GM23338 (cell line): Measurements from ENCODE around the gene MAST2. TPM values are rescaled to one million over a fixed set of nuclear protein-coding genes. Genes with fewer than 3 reads are reported as not detected.

Source experiments
- ATAC-seq: fragments of 200-7000 bp; cut with Tn5 transposase; 3 replicates; pipeline ENCODE4 v1.9.1; 2020
- DNase-seq: peaks from one replicate; pipeline ENCODE4 v3.0.0-alpha.2; 2015; ENCODE audit warnings: low spot score
- H2AFZ ChIP-seq: fragments of 200-600 bp; sonication (generic); 2 replicates; pipeline ENCODE4 v1.8.0; 2016; ENCODE audit warnings: antibody characterized with exemption, mild to moderate bottlenecking, moderate library complexity
- H3F3A ChIP-seq: fragments of 200-600 bp; sonication (generic); replicated peaks from 2 replicates; pipeline ENCODE4 v1.8.0; 2017; ENCODE audit warnings: antibody characterized with exemption, mixed run types, low read depth
- H3K27ac ChIP-seq: fragments of 200-600 bp; sonication (generic); 2 replicates; pipeline ENCODE4 v1.6.1; 2016; ENCODE audit warnings: low read depth
- H3K27me3 ChIP-seq: fragments of 200-600 bp; sonication (generic); 2 replicates; pipeline ENCODE4 v1.8.0; 2016; ENCODE audit warnings: mild to moderate bottlenecking, mixed run types, moderate library complexity; ENCODE audit not compliant: insufficient read depth
- H3K36me3 ChIP-seq: fragments of 200-600 bp; sonication (generic); 2 replicates; pipeline ENCODE4 v1.8.0; 2016; ENCODE audit warnings: mild to moderate bottlenecking; ENCODE audit not compliant: insufficient read depth
- H3K4me1 ChIP-seq: fragments of 200-600 bp; sonication (generic); 2 replicates; pipeline ENCODE4 v1.8.0; 2016; ENCODE audit warnings: mild to moderate bottlenecking, moderate library complexity; ENCODE audit not compliant: insufficient read depth
- H3K4me2 ChIP-seq: fragments of 200-600 bp; sonication (generic); 2 replicates; pipeline ENCODE4 v1.7.1; 2017; ENCODE audit warnings: mixed run types
- H3K4me3 ChIP-seq: fragments of 200-600 bp; sonication (generic); 2 replicates; pipeline ENCODE4 v1.6.1; 2016; ENCODE audit warnings: mixed run types
- H3K79me2 ChIP-seq: fragments of 200-600 bp; sonication (generic); replicated peaks from 2 replicates; pipeline ENCODE4 v1.8.0; 2017; ENCODE audit warnings: mild to moderate bottlenecking; ENCODE audit not compliant: insufficient read depth
- H3K9me2 ChIP-seq: fragments of 200-600 bp; sonication (generic); 2 replicates; pipeline ENCODE4 v1.8.0; 2017; ENCODE audit not compliant: insufficient read depth
- H4K20me1 ChIP-seq: fragments of 200-600 bp; sonication (generic); replicated peaks from 2 replicates; pipeline ENCODE4 v1.8.0; 2017; ENCODE audit warnings: mild to moderate bottlenecking; ENCODE audit not compliant: insufficient read depth
- H3K27ac Mint-ChIP-seq: 2 replicates; pipeline ENCODE4 v1.8.0; 2020; ENCODE audit warnings: inconsistent platforms, mild to moderate bottlenecking, moderate library complexity, mixed read lengths
- H3K27me3 Mint-ChIP-seq: 3 replicates; pipeline ENCODE4 v1.8.0; 2022; ENCODE audit warnings: low read depth, mild to moderate bottlenecking, moderate library complexity, mixed read lengths, inconsistent platforms; ENCODE audit not compliant: insufficient read depth, poor library complexity
- H3K36me3 Mint-ChIP-seq: 3 replicates; pipeline ENCODE4 v1.8.0; 2021; ENCODE audit warnings: low read depth, mild to moderate bottlenecking, inconsistent platforms, moderate library complexity, mixed read lengths
- H3K4me1 Mint-ChIP-seq: 3 replicates; pipeline ENCODE4 v1.8.0; 2020; ENCODE audit warnings: mild to moderate bottlenecking, inconsistent platforms, mixed read lengths
- H3K4me3 Mint-ChIP-seq: 3 replicates; pipeline ENCODE4 v1.8.0; 2021; ENCODE audit warnings: moderate library complexity, mild to moderate bottlenecking, inconsistent platforms, mixed read lengths
- H3K9me3 Mint-ChIP-seq: 3 replicates; pipeline ENCODE4 v1.8.0; 2020; ENCODE audit warnings: moderate library complexity, mild to moderate bottlenecking, inconsistent platforms, mixed read lengths
- CREB1 ChIP-seq: fragments of 250-450 bp; sonication (Bioruptor Pico); IDR thresholded peaks from 2 replicates; pipeline ENCODE4 v1.5.0; 2020; ENCODE audit warnings: low read depth, mild to moderate bottlenecking, moderate library complexity
- EZH2 ChIP-seq: fragments of 200-600 bp; sonication (generic); IDR thresholded peaks from one replicate; pipeline ENCODE4 v1.8.0; 2017; ENCODE audit warnings: antibody characterized with exemption, mild to moderate bottlenecking, low read depth; ENCODE audit not compliant: unreplicated experiment
- EZH2phosphoT487 ChIP-seq: fragments of 200-600 bp; sonication (generic); IDR thresholded peaks from one replicate; pipeline ENCODE4 v1.8.1; 2018; ENCODE audit warnings: antibody characterized with exemption; ENCODE audit not compliant: unreplicated experiment
- JUNB ChIP-seq: IDR thresholded peaks from one replicate; pipeline ENCODE4 v1.6.1; 2016; ENCODE audit warnings: antibody characterized with exemption; ENCODE audit not compliant: unreplicated experiment
- NANOG ChIP-seq: IDR thresholded peaks from 2 replicates; pipeline ENCODE4 v1.6.1; 2016; ENCODE audit warnings: antibody characterized with exemption, borderline replicate concordance
- POLR2AphosphoS5 ChIP-seq: IDR thresholded peaks from 2 replicates; pipeline ENCODE4 v1.6.1; 2016; ENCODE audit warnings: antibody characterized with exemption, low read depth
- STAT1 ChIP-seq: IDR thresholded peaks from one replicate; pipeline ENCODE4 v1.6.1; 2016; ENCODE audit warnings: antibody characterized with exemption; ENCODE audit not compliant: unreplicated experiment
- ZNF114 ChIP-seq: fragments of 250-450 bp; sonication (Bioruptor Pico); IDR thresholded peaks from 2 replicates; pipeline ENCODE4 v1.5.0; 2020; ENCODE audit warnings: mild to moderate bottlenecking, moderate library complexity
- ZNF331 ChIP-seq: fragments of 250-450 bp; sonication (Bioruptor Pico); IDR thresholded peaks from 2 replicates; pipeline ENCODE4 v1.5.0; 2020; ENCODE audit warnings: low read depth, mild to moderate bottlenecking, moderate library complexity
- polyA plus RNA-seq: library from polyadenylated mRNA; unstranded; fragments of >200 nt; fragmentation: Nextera tagmentation; extraction: Ambion mirVana; gene quantifications from 2 replicates; pipeline ENCODE4 v1.2.1, GENCODE V29; 2016
- total RNA-seq: library from RNA; depleted of rRNA; stranded (reverse); fragments of >200 nt; shearing (Covaris generic); gene quantifications from 2 replicates; pipeline ENCODE4 v1.2.3, GENCODE V29; 2014
- TF ChIP-seq, protein P1 (sequence below), 2 experiments: fragments of 200-600 bp in 1 of 2; sonication (generic) in 1 of 2; conservative IDR thresholded peaks; 2 replicates each; pipeline versions ENCODE4 v1.5.1 to v1.6.1; 2016 to 2017; ENCODE audit warnings: antibody characterized with exemption in 2 of 2, low read depth in 2 of 2, mild to moderate bottlenecking in 2 of 2, moderate library complexity in 1 of 2
- TF ChIP-seq, protein P2 (sequence below): IDR thresholded peaks from 2 replicates; pipeline ENCODE4 v1.6.1; 2016; ENCODE audit warnings: antibody characterized with exemption
- TF ChIP-seq, protein P3 (sequence below): IDR thresholded peaks from one replicate; pipeline ENCODE4 v1.6.1; 2018; ENCODE audit warnings: antibody characterized with exemption; ENCODE audit not compliant: unreplicated experiment
- TF ChIP-seq, protein P4 (sequence below): fragments of 250-450 bp; sonication (Bioruptor Pico); IDR thresholded peaks from 2 replicates; pipeline ENCODE4 v1.5.0; 2020; ENCODE audit warnings: mild to moderate bottlenecking, moderate library complexity

The MAST2 gene
- total and polyA plus RNA-seq, 2 experiments from 2014 or later = 11.5 to 57.7 TPM

GRCh38 chr1:46067652-46068051 lies 264.2 kb downstream of the MAST2 start:
- Histone ChIP-seq H2AFZ (no peak overlapping the region), H3K79me2 (no peaks in the 10 kb centered on the region), H3K4me2 (no peak overlapping the region), H3K36me3 (no peaks in the 10 kb centered on the region), H3F3A (no peaks in the 10 kb centered on the region), H3K9me2 (no peaks in the 10 kb centered on the region), H3K27ac (no peak overlapping the region), H4K20me1 (no peaks in the 10 kb centered on the region), H3K4me1 (no peaks in the 10 kb centered on the region), H3K4me3 (no peak overlapping the region), H3K27me3 (no peaks in the 10 kb centered on the region)
- Mint-ChIP-seq H3K9me3 (no peaks in the 10 kb centered on the region), H3K27me3 (no peaks in the 10 kb centered on the region), H3K27ac (no peak overlapping the region), H3K36me3 (no peaks in the 10 kb centered on the region), H3K4me1 (peaks cover 6% of the 10 kb centered on the region; the same call in 2 of the 3 replicates), H3K4me3 (no peak overlapping the region)
- TF ChIP-seq ZNF331 (CRISPR knock-in tag) (no peak), ZNF114 (CRISPR knock-in tag) (no peak), JUNB (no peak), STAT1 (no peak), EZH2phosphoT487 (no peak), POLR2AphosphoS5 (no peak), EZH2 (no peak), NANOG (no peak), CREB1 (CRISPR knock-in tag) (no peak)
- TF ChIP-seq, protein P1, sequence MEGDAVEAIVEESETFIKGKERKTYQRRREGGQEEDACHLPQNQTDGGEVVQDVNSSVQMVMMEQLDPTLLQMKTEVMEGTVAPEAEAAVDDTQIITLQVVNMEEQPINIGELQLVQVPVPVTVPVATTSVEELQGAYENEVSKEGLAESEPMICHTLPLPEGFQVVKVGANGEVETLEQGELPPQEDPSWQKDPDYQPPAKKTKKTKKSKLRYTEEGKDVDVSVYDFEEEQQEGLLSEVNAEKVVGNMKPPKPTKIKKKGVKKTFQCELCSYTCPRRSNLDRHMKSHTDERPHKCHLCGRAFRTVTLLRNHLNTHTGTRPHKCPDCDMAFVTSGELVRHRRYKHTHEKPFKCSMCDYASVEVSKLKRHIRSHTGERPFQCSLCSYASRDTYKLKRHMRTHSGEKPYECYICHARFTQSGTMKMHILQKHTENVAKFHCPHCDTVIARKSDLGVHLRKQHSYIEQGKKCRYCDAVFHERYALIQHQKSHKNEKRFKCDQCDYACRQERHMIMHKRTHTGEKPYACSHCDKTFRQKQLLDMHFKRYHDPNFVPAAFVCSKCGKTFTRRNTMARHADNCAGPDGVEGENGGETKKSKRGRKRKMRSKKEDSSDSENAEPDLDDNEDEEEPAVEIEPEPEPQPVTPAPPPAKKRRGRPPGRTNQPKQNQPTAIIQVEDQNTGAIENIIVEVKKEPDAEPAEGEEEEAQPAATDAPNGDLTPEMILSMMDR (conservative IDR thresholded peaks at IDR 0.05; ENCODE audit: low read depth in 2 of 2) = no peak
- TF ChIP-seq, protein P2, sequence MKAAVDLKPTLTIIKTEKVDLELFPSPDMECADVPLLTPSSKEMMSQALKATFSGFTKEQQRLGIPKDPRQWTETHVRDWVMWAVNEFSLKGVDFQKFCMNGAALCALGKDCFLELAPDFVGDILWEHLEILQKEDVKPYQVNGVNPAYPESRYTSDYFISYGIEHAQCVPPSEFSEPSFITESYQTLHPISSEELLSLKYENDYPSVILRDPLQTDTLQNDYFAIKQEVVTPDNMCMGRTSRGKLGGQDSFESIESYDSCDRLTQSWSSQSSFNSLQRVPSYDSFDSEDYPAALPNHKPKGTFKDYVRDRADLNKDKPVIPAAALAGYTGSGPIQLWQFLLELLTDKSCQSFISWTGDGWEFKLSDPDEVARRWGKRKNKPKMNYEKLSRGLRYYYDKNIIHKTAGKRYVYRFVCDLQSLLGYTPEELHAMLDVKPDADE = no peak
- TF ChIP-seq, protein P3, sequence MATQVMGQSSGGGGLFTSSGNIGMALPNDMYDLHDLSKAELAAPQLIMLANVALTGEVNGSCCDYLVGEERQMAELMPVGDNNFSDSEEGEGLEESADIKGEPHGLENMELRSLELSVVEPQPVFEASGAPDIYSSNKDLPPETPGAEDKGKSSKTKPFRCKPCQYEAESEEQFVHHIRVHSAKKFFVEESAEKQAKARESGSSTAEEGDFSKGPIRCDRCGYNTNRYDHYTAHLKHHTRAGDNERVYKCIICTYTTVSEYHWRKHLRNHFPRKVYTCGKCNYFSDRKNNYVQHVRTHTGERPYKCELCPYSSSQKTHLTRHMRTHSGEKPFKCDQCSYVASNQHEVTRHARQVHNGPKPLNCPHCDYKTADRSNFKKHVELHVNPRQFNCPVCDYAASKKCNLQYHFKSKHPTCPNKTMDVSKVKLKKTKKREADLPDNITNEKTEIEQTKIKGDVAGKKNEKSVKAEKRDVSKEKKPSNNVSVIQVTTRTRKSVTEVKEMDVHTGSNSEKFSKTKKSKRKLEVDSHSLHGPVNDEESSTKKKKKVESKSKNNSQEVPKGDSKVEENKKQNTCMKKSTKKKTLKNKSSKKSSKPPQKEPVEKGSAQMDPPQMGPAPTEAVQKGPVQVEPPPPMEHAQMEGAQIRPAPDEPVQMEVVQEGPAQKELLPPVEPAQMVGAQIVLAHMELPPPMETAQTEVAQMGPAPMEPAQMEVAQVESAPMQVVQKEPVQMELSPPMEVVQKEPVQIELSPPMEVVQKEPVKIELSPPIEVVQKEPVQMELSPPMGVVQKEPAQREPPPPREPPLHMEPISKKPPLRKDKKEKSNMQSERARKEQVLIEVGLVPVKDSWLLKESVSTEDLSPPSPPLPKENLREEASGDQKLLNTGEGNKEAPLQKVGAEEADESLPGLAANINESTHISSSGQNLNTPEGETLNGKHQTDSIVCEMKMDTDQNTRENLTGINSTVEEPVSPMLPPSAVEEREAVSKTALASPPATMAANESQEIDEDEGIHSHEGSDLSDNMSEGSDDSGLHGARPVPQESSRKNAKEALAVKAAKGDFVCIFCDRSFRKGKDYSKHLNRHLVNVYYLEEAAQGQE = no peak
- TF ChIP-seq, protein P4, sequence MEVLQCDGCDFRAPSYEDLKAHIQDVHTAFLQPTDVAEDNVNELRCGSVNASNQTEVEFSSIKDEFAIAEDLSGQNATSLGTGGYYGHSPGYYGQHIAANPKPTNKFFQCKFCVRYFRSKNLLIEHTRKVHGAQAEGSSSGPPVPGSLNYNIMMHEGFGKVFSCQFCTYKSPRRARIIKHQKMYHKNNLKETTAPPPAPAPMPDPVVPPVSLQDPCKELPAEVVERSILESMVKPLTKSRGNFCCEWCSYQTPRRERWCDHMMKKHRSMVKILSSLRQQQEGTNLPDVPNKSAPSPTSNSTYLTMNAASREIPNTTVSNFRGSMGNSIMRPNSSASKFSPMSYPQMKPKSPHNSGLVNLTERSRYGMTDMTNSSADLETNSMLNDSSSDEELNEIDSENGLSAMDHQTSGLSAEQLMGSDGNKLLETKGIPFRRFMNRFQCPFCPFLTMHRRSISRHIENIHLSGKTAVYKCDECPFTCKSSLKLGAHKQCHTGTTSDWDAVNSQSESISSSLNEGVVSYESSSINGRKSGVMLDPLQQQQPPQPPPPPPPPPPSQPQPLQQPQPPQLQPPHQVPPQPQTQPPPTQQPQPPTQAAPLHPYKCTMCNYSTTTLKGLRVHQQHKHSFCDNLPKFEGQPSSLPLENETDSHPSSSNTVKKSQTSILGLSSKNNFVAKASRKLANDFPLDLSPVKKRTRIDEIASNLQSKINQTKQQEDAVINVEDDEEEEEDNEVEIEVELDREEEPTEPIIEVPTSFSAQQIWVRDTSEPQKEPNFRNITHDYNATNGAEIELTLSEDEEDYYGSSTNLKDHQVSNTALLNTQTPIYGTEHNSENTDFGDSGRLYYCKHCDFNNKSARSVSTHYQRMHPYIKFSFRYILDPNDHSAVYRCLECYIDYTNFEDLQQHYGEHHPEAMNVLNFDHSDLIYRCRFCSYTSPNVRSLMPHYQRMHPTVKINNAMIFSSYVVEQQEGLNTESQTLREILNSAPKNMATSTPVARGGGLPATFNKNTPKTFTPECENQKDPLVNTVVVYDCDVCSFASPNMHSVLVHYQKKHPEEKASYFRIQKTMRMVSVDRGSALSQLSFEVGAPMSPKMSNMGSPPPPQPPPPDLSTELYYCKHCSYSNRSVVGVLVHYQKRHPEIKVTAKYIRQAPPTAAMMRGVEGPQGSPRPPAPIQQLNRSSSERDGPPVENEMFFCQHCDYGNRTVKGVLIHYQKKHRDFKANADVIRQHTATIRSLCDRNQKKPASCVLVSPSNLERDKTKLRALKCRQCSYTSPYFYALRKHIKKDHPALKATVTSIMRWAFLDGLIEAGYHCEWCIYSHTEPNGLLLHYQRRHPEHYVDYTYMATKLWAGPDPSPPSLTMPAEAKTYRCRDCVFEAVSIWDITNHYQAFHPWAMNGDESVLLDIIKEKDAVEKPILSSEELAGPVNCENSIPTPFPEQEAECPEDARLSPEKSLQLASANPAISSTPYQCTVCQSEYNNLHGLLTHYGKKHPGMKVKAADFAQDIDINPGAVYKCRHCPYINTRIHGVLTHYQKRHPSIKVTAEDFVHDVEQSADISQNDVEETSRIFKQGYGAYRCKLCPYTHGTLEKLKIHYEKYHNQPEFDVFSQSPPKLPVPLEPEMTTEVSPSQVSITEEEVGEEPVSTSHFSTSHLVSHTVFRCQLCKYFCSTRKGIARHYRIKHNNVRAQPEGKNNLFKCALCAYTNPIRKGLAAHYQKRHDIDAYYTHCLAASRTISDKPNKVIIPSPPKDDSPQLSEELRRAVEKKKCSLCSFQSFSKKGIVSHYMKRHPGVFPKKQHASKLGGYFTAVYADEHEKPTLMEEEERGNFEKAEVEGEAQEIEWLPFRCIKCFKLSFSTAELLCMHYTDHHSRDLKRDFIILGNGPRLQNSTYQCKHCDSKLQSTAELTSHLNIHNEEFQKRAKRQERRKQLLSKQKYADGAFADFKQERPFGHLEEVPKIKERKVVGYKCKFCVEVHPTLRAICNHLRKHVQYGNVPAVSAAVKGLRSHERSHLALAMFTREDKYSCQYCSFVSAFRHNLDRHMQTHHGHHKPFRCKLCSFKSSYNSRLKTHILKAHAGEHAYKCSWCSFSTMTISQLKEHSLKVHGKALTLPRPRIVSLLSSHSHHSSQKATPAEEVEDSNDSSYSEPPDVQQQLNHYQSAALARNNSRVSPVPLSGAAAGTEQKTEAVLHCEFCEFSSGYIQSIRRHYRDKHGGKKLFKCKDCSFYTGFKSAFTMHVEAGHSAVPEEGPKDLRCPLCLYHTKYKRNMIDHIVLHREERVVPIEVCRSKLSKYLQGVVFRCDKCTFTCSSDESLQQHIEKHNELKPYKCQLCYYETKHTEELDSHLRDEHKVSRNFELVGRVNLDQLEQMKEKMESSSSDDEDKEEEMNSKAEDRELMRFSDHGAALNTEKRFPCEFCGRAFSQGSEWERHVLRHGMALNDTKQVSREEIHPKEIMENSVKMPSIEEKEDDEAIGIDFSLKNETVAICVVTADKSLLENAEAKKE (CRISPR knock-in tag) = no peak
- DNase-seq (no peak), ATAC-seq (no peak)
